CD14-positive monocyte (primary cell): Measurements from ENCODE around the gene CTTN. TPM values are rescaled to one million over a fixed set of nuclear protein-coding genes. Genes with fewer than 3 reads are reported as not detected.

Source experiments
- DNase-seq, 3 donors: peaks; one replicate each; pipeline ENCODE4 v3.0.0-alpha.2; 2011 to 2022
- H2AFZ ChIP-seq: 2 replicates; pipeline ENCODE4 v1.6.0; 2012; ENCODE audit warnings: mild to moderate bottlenecking, low read depth, low read length, inconsistent platforms; ENCODE audit not compliant: insufficient read depth, poor library complexity, severe bottlenecking
- H3K27ac ChIP-seq, 2 donors: 1 replicate in 1 of 2; 2 replicates in 1 of 2; pipeline ENCODE4 v1.5.1; 2012 to 2013; ENCODE audit warnings: low read length in 2 of 2, control low read depth in 1 of 2, inconsistent platforms in 1 of 2, low read depth in 1 of 2, mild to moderate bottlenecking in 1 of 2
- H3K27me3 ChIP-seq, 2 donors: one replicate each; pipeline versions ENCODE4 v1.6.0 to v1.6.1; 2011 to 2013; ENCODE audit warnings: low read length in 2 of 2; ENCODE audit not compliant: control insufficient read depth in 2 of 2, insufficient read depth in 2 of 2
- H3K36me3 ChIP-seq, 2 donors: replicated peaks in 1 of 2; 1 replicate in 1 of 2; 2 replicates in 1 of 2; pipeline versions ENCODE4 v1.5.1 to v1.6.1; 2012 to 2013; ENCODE audit warnings: low read length in 2 of 2, control low read depth in 1 of 2, inconsistent platforms in 1 of 2, mild to moderate bottlenecking in 1 of 2; ENCODE audit not compliant: insufficient read depth in 2 of 2, control insufficient read depth in 1 of 2
- H3K4me1 ChIP-seq, 2 donors: 1 replicate in 1 of 2; 2 replicates in 1 of 2; pipeline versions ENCODE4 v1.5.1 to v1.6.1; 2012 to 2013; ENCODE audit warnings: low read length in 2 of 2, control low read depth in 1 of 2, inconsistent platforms in 1 of 2, mild to moderate bottlenecking in 1 of 2, moderate library complexity in 1 of 2; ENCODE audit not compliant: insufficient read depth in 2 of 2, control insufficient read depth in 1 of 2
- H3K4me2 ChIP-seq: replicated peaks from 2 replicates; pipeline ENCODE3; 2012; ENCODE audit warnings: low read length, moderate library complexity, mild to moderate bottlenecking; ENCODE audit not compliant: poor library complexity, severe bottlenecking; ENCODE audit errors: extremely low read depth
- H3K4me3 ChIP-seq, 3 experiments: fragments of 200-600 bp in 1 of 3; sonication (generic) in 1 of 3; replicated peaks in 1 of 3; 1 replicate in 2 of 3; 2 replicates in 1 of 3; pipeline ENCODE4 v1.5.1; 2011 to 2013; ENCODE audit warnings: low read length in 3 of 3, mild to moderate bottlenecking in 3 of 3, control low read depth in 2 of 3, low read depth in 2 of 3, inconsistent platforms in 1 of 3, moderate library complexity in 1 of 3
- H3K79me2 ChIP-seq: 2 replicates; pipeline ENCODE4 v1.6.0; 2012; ENCODE audit warnings: mild to moderate bottlenecking, control low read depth, inconsistent platforms, low read length, moderate library complexity; ENCODE audit not compliant: insufficient read depth
- H3K9ac ChIP-seq: 2 replicates; pipeline ENCODE4 v1.6.0; 2017; ENCODE audit warnings: low read length, mild to moderate bottlenecking; ENCODE audit not compliant: insufficient read depth, poor library complexity, severe bottlenecking
- H3K9me3 ChIP-seq, 2 donors: replicated peaks in 1 of 2; 1 replicate in 1 of 2; 2 replicates in 1 of 2; pipeline versions ENCODE4 v1.5.1 to v1.6.1; 2012 to 2013; ENCODE audit warnings: low read length in 2 of 2, control low read depth in 1 of 2; ENCODE audit not compliant: control insufficient read depth in 1 of 2, insufficient read depth in 1 of 2
- H4K20me1 ChIP-seq: 2 replicates; pipeline ENCODE4 v1.6.0; 2012; ENCODE audit warnings: mild to moderate bottlenecking, low read length, control low read depth, moderate library complexity; ENCODE audit not compliant: insufficient read depth
- H3K27ac Mint-ChIP-seq, 7 donors: one replicate each; pipeline ENCODE4 v1.8.0; 2020; ENCODE audit warnings: mild to moderate bottlenecking in 7 of 7, mixed read lengths in 7 of 7, moderate library complexity in 6 of 7, inconsistent platforms in 2 of 7
- H3K27me3 Mint-ChIP-seq, 3 donors: one replicate each; pipeline ENCODE4 v1.8.0; 2021 to 2022; ENCODE audit warnings: low read depth in 3 of 3, mild to moderate bottlenecking in 3 of 3, mixed read lengths in 3 of 3, moderate library complexity in 3 of 3, inconsistent platforms in 1 of 3
- H3K36me3 Mint-ChIP-seq, 2 donors: one replicate each; pipeline ENCODE4 v1.8.0; 2020; ENCODE audit warnings: mixed read lengths in 2 of 2, inconsistent platforms in 1 of 2, mild to moderate bottlenecking in 1 of 2
- H3K4me1 Mint-ChIP-seq: one replicate; pipeline ENCODE4 v1.8.0; 2020; ENCODE audit warnings: mild to moderate bottlenecking, mixed read lengths
- H3K4me3 Mint-ChIP-seq, 2 donors: one replicate each; pipeline ENCODE4 v1.8.0; 2020; ENCODE audit warnings: mild to moderate bottlenecking in 2 of 2, mixed read lengths in 2 of 2, moderate library complexity in 1 of 2
- H3K9me3 Mint-ChIP-seq, 7 donors: one replicate each; pipeline ENCODE4 v1.8.0; 2020 to 2022; ENCODE audit warnings: mixed read lengths in 7 of 7, mild to moderate bottlenecking in 6 of 7, moderate library complexity in 6 of 7, inconsistent platforms in 2 of 7
- CTCF ChIP-seq: fragments of 200-600 bp; IDR thresholded peaks from one replicate; pipeline ENCODE4 v1.8.0; 2022; ENCODE audit warnings: antibody characterized with exemption, mild to moderate bottlenecking
- WGBS: methylation state at CpG from one replicate; pipeline ENCODE4 v1.1.5; 2013; ENCODE audit warnings: missing lambda C conversion rate; ENCODE audit not compliant: insufficient coverage; 5-methylcytosine and 5-hydroxymethylcytosine counted together
- intact Hi-C, 2 donors: fragments of 100-400 bp; cut with micrococcal nuclease; formaldehyde crosslinking; loops; one replicate each; pipeline versions ENCODE4 v1.15.0 to v1.15.1; 2023
- polyA plus RNA-seq, 3 donors: library from polyadenylated mRNA; depleted of rRNA in 1 of 3; unstranded in 2 of 3; stranded (reverse) in 1 of 3; fragments of 300-500 nt in 2 of 3; fragments of >200 nt in 1 of 3; fragmentation: Illumina TruSeq in 2 of 3; gene quantifications; 1 replicate in 2 of 3; 2 replicates in 1 of 3; pipeline ENCODE4 v1.2.3, GENCODE V29; 2012 to 2021

Gene CTTN
- polyA plus RNA-seq, 3 donors = 0.05 to 0.11 TPM; not detected in 1

DNA sequence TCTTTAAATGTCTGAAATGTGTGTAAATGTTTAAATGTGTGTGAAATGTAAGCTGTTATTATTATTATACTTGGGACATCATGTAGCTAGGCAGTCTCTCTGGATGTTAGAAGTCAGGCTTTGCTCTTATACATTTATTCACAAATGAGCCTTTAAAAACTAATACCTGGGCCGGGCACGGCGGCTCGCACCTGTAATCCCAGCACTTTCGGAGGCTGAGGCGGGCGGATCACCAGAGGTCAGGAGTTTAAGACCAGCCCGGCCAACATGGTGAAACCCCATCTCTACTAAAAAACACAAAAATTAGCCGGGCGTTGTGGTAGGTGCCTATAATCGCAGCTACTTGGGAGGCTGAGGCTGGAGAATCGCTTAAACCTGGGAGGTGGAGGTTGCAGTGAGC is 21.7 kb upstream of the CTTN start:
- Mint-ChIP-seq H3K27me3 (peaks cover 1 to 3% (median 2%) of the 10 kb centered on the region in 3 donors), H3K4me1 (no peaks in the 10 kb centered on the region), H3K36me3 (peaks cover 83 to 94% of the 10 kb centered on the region in 2 donors), H3K4me3 (no peak overlapping the region), H3K9me3 (no peaks in the 10 kb centered on the region), H3K27ac (no peak overlapping the region)
- Histone ChIP-seq H3K27ac (no peak overlapping the region), H3K79me2 (no peaks in the 10 kb centered on the region), H3K4me1 (no peaks in the 10 kb centered on the region), H4K20me1 (peaks cover 50% of the 10 kb centered on the region), H3K9me3 (no peaks in the 10 kb centered on the region), H3K4me3 (no peak overlapping the region), H3K27me3 (no peaks in the 10 kb centered on the region), H3K4me2 (no peak overlapping the region), H3K36me3 (peaks cover 82 to 93% of the 10 kb centered on the region in 2 donors), H2AFZ (no peak overlapping the region), H3K9ac (no peak overlapping the region)
- 100% methylated on average over 1 of the region's 12 CpGs for WGBS
- TF ChIP-seq CTCF = no peak
- no peak for DNase-seq
- intact Hi-C loops = no loop called here

- Mint-ChIP-seq H3K27ac (no peak overlapping the region), H3K4me3 (no peak overlapping the region), H3K36me3 (peaks cover 86 to 96% of the 10 kb centered on the region in 2 donors), H3K27me3 (peaks cover 2 to 3% (median 2%) of the 10 kb centered on the region in 3 donors), H3K9me3 (peaks cover 0 to 3% (median 0%) of the 10 kb centered on the region in 7 donors), H3K4me1 (no peaks in the 10 kb centered on the region)
- Histone ChIP-seq H3K36me3 (peaks cover 85 to 93% of the 10 kb centered on the region in 2 donors), H3K9me3 (no peaks in the 10 kb centered on the region), H2AFZ (no peak overlapping the region), H3K4me1 (no peaks in the 10 kb centered on the region), H3K4me2 (no peak overlapping the region), H3K27ac (no peak overlapping the region), H4K20me1 (peaks cover 58% of the 10 kb centered on the region), H3K4me3 (no peak overlapping the region), H3K27me3 (no peaks in the 10 kb centered on the region), H3K79me2 (no peaks in the 10 kb centered on the region), H3K9ac (no peak overlapping the region)
- WGBS = 100% methylated on average over 1 of the region's 8 CpGs
- intact Hi-C loops = no loop called here
- TF ChIP-seq CTCF = no peak
- DNase-seq = no peak
Measured at GRCh38 chr11:70377645-70378044, 20.7 kb upstream of the CTTN start.
